GM19324 (cell line): ENCODE measurements around the gene CD300H.
"Not testable (repeated sequence)": the region's sequence is repeated elsewhere in the genome, so short reads cannot be mapped to it uniquely, and the experiment has no call there.

Experiments
- ATAC-seq: cut with Tn5 transposase; IDR thresholded peaks from one replicate; pipeline ENCODE4 v1.9.1; 2021; ENCODE audit warnings: mild to moderate bottlenecking, moderate library complexity; ENCODE audit not compliant: unreplicated experiment, low FRiP score

The CD300H gene

GRCh38 chr17:74591503-74591902 is 24.2 kb upstream of the CD300H start:
- no peak for ATAC-seq

GRCh38 chr17:74585711-74586110 is 18.4 kb upstream of the CD300H start:
- no peak for ATAC-seq

- no peak for ATAC-seq
Measured at GRCh38 chr17:74584292-74585060, 17.2 kb upstream of the CD300H start.

- ATAC-seq = no peak
Measured at GRCh38 chr17:74582633-74583032, 15.3 kb upstream of the CD300H start.

- ATAC-seq = no peak
Measured at GRCh38 chr17:74579900-74580299, 12.6 kb upstream of the CD300H start.

- no peak for ATAC-seq
Measured at GRCh38 chr17:74578979-74579378, 11.7 kb upstream of the CD300H start.

- ATAC-seq = no peak
Measured at GRCh38 chr17:74574489-74575142, 7.3 kb upstream of the CD300H start.

- ATAC-seq = not testable (repeated sequence)
Measured at GRCh38 chr17:74573635-74574034, 6.3 kb upstream of the CD300H start.

- ATAC-seq = no peak
Measured at GRCh38 chr17:74573169-74573568, 5.9 kb upstream of the CD300H start.

GRCh38 chr17:74571621-74572270 is 4.4 kb upstream of the CD300H start:
- ATAC-seq = no peak

GRCh38 chr17:74569020-74570003 is 2.0 kb upstream of the CD300H start:
- no peak for ATAC-seq

GRCh38 chr17:74568106-74568873 is 981 bp upstream of the CD300H start:
- ATAC-seq = no peak

- ATAC-seq = no peak
Measured at GRCh38 chr17:74566132-74566753, 1.1 kb downstream of the CD300H start.

- ATAC-seq = no peak
Measured at GRCh38 chr17:74565126-74565525, 2.2 kb downstream of the CD300H start.

- ATAC-seq = no peak
Measured at GRCh38 chr17:74563358-74563757, 4.0 kb downstream of the CD300H start.

- no peak for ATAC-seq
Measured at GRCh38 chr17:74561586-74561985, 5.7 kb downstream of the CD300H start.

- no peak for ATAC-seq
Measured at GRCh38 chr17:74558882-74559519, 8.3 kb downstream of the CD300H start.

GRCh38 chr17:74558402-74558801 is 8.9 kb downstream of the CD300H start:
- not testable (repeated sequence) for ATAC-seq

GRCh38 chr17:74555427-74555940 is 11.8 kb downstream of the CD300H start:
- ATAC-seq = no peak
